Activated CD8-positive, alpha-beta memory T cell treated with anti-CD3 and anti-CD28 coated beads for 36 hours (primary cell): ENCODE measurements around the gene KCNIP4. TPM values are rescaled to one million over a fixed set of nuclear protein-coding genes. Genes with fewer than 3 reads are reported as not detected.
"Not testable (repeated sequence)": the region's sequence is repeated elsewhere in the genome, so short reads cannot be mapped to it uniquely, and the experiment has no call there.

Experiments
- CTCF ChIA-PET: fragments of 350-600 bp; sonication (Branson Sonifier 250); formaldehyde crosslinking; loops from one replicate; lab custom pipeline; 2021; ENCODE audit warnings: antibody characterized with exemption; lab: Charles Lee
- POLR2A ChIA-PET: fragments of 350-600 bp; sonication (Branson Sonifier 250); formaldehyde crosslinking; loops from one replicate; lab custom pipeline; 2021; ENCODE audit warnings: antibody characterized with exemption; lab: Charles Lee
- total RNA-seq, 2 experiments: library from RNA; stranded (reverse); gene quantifications; one replicate each; pipeline ENCODE4 v1.2.3, GENCODE V29; 2021

Gene KCNIP4
- total RNA-seq, 2 experiments from 2014 or later, result not detected

- CTCF ChIA-PET, POLR2A ChIA-PET: not testable (repeated sequence)
These were observed 596.2 kb downstream of the KCNIP4 start for GRCh38 chr4:21352354-21352753.

- ChIA-PET POLR2A (no interaction called here), CTCF (no interaction called here)
These were observed 601.4 kb downstream of the KCNIP4 start for GRCh38 chr4:21347142-21347541.

- ChIA-PET CTCF (no interaction called here), POLR2A (no interaction called here)
These were observed 620.4 kb downstream of the KCNIP4 start for GRCh38 chr4:21327976-21328700.

GRCh38 chr4:21320034-21320433 is 628.5 kb downstream of the KCNIP4 start:
- CTCF ChIA-PET, result no interaction called here
- POLR2A ChIA-PET, result no interaction called here

GRCh38 chr4:21307709-21308108 is 640.9 kb downstream of the KCNIP4 start:
- ChIA-PET POLR2A (no interaction called here), CTCF (no interaction called here)

GRCh38 chr4:21304540-21304887 is 644.1 kb downstream of the KCNIP4 start:
- ChIA-PET POLR2A (no interaction called here), CTCF (no interaction called here)

GRCh38 chr4:21290562-21290961 is 658.0 kb downstream of the KCNIP4 start:
- ChIA-PET CTCF (no interaction called here), POLR2A (no interaction called here)

GRCh38 chr4:21276046-21276445 is 672.5 kb downstream of the KCNIP4 start:
- ChIA-PET POLR2A (no interaction called here), CTCF (interaction anchor here (0.6 to 0.8 kb wide), 2 partner anchors 130 to 343 kb away, joined by 3 to 6 read pairs; no protein-coding TSS in a partner anchor)

GRCh38 chr4:21271439-21272052 is 677.0 kb downstream of the KCNIP4 start:
- CTCF ChIA-PET, result no interaction called here

GRCh38 chr4:21248331-21248730 is 700.2 kb downstream of the KCNIP4 start:
- CTCF ChIA-PET, result no interaction called here

More at GRCh38 chr4:21271439-21272052, 677.0 kb downstream of the KCNIP4 start:
- POLR2A ChIA-PET, result no interaction called here

GRCh38 chr4:21242163-21242562 is 706.4 kb downstream of the KCNIP4 start:
- ChIA-PET CTCF (no interaction called here), POLR2A (no interaction called here)

More at GRCh38 chr4:21248331-21248730, 700.2 kb downstream of the KCNIP4 start:
- POLR2A ChIA-PET, result no interaction called here

- CTCF ChIA-PET, result no interaction called here
- POLR2A ChIA-PET, result no interaction called here
These were observed 721.7 kb downstream of the KCNIP4 start for GRCh38 chr4:21226637-21227538.

- CTCF ChIA-PET, result no interaction called here
- POLR2A ChIA-PET, result no interaction called here
These were observed 736.7 kb downstream of the KCNIP4 start for GRCh38 chr4:21211846-21212245.

GRCh38 chr4:21209860-21210259 is 738.7 kb downstream of the KCNIP4 start:
- ChIA-PET CTCF (no interaction called here), POLR2A (no interaction called here)

GRCh38 chr4:21205821-21206531 is 742.6 kb downstream of the KCNIP4 start:
- CTCF ChIA-PET, result no interaction called here

GRCh38 chr4:21203416-21203815 is 745.2 kb downstream of the KCNIP4 start:
- ChIA-PET CTCF (no interaction called here), POLR2A (no interaction called here)

More at GRCh38 chr4:21205821-21206531, 742.6 kb downstream of the KCNIP4 start:
- POLR2A ChIA-PET, result no interaction called here

GRCh38 chr4:21202959-21203358 is 745.6 kb downstream of the KCNIP4 start:
- ChIA-PET CTCF (no interaction called here), POLR2A (no interaction called here)

- ChIA-PET CTCF (no interaction called here), POLR2A (no interaction called here)
These were observed 749.9 kb downstream of the KCNIP4 start for GRCh38 chr4:21198683-21199082.

GRCh38 chr4:21195682-21196081 is 752.9 kb downstream of the KCNIP4 start:
- POLR2A ChIA-PET, result no interaction called here
- CTCF ChIA-PET, result no interaction called here

- POLR2A ChIA-PET, result no interaction called here
- CTCF ChIA-PET, result no interaction called here
These were observed 756.2 kb downstream of the KCNIP4 start for GRCh38 chr4:21192367-21192766.
